ENCODE measurements around the gene HOXD8.

- TF ChIP-seq CTCF (conservative IDR thresholded peaks at IDR 0.05) (no peak), EZH2 (IDR thresholded peaks at IDR 0.05; ENCODE audit: low read depth) (no peak)
These were observed 10.4 kb downstream of the HOXD8 start for GRCh38 chr2:176139661-176140512.
